ENCODE measurements around the gene FOXD4. TPM values are rescaled to one million over a fixed set of nuclear protein-coding genes. Genes with fewer than 3 reads are reported as not detected.
"Not testable (repeated sequence)": the region's sequence is repeated elsewhere in the genome, so short reads cannot be mapped to it uniquely, and the experiment has no call there.

The FOXD4 gene
- total and polyA plus RNA-seq, 9 donors, result 0.08 to 0.46 (median 0.22) TPM

DNA sequence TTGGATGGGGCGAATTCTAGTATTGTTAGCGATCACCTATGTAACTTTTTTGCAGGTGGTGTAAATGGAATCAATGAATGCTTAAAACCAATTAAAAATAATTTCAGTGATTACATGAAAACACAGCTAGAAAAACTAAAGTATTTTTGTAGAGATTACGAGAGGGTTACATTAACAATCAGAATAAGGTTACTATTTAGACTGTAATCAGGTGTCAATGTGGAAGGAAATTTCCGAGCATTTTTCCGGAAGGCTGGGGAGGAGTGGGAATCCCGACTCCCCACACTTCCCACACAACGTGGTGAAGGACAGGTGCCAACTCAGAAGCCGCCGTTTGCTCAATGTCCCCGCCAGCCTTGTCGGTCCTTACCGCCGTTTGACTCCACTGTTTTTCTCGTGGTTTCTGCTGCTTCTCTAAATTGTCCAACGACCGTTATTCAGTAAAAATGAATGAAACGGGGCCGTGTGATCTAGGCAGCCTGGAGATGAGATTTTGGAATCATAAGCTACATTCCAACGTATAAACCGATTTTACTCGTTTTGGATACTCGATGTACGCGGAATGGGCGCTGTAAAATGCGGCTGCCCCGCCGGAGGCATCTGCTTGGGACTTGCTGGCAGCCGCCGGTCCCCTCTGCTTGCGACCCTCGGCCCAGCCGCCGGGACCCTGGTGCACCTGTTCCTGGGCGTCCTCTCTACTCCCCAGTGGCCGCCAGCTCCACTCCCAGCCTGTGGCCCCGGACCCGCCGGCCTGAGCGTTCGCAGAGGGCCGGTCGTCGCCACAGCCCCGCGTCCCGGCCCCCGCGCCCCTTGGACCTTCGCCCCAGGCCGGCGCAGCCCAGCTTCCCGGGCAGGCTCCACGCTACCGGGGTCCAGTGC is 5.4 kb downstream of the FOXD4 start:
- H3K4me1 ChIP-seq (ENCODE audit: insufficient read depth); intact Hi-C loops (cut with DNase I); DNase-seq; H3K27ac ChIP-seq; H3K27me3 ChIP-seq; H3K4me3 ChIP-seq; H3K36me3 ChIP-seq; H3K9me3 ChIP-seq: not testable (repeated sequence)
- WGBS, 3 donors, result 9 to 24% (median 17%) methylated on average over 18 to 52 of the region's 55 CpGs

DNA sequence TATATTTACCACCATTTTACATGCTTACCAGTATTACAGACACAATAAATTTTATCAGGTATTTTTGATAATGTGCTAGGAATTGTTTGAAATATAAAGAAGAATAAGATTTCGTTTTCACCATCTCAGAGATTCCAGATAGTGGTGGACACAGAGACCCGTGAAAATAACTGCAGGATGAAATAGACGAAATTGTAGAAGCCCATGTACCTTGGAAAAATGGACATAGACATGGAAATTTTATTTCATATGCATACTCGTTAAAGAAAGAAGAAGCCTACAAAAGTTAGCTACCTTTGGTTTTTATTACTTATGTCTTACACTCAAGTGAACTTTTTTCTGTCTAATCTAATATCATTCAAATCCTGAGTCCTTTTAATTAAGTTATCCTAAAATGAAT is 7.5 kb downstream of the FOXD4 start:
- 15 to 39% (median 28%) methylated on average over 4 of the region's 4 CpGs for WGBS, 3 donors
- intact Hi-C loops (cut with DNase I); H3K27ac ChIP-seq; H3K4me1 ChIP-seq (ENCODE audit: insufficient read depth); H3K9me3 ChIP-seq; DNase-seq; H3K36me3 ChIP-seq; H3K4me3 ChIP-seq; H3K27me3 ChIP-seq: not testable (repeated sequence)

DNA sequence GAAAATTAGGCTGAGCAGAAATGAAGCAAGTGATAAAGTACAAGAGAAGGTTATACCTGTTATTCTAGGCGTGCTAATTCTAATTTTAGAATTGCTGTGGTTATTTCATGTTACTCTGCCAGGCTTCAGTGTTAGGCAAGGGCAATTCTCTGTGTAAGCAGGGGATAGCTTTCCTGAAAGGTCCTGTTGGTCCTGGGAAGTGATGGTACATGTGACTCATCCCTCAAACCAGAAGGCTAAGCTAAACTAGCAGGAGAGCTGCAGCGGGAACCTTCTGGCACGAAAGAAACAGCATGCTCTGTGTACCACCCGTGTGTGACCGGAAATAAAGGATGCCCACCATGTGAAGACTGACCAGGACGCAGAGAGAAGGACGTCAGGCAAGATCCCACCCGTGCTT is 8.7 kb downstream of the FOXD4 start:
- DNase-seq; H3K27me3 ChIP-seq; H3K4me3 ChIP-seq; H3K36me3 ChIP-seq; intact Hi-C loops (cut with DNase I); H3K27ac ChIP-seq; H3K4me1 ChIP-seq (ENCODE audit: insufficient read depth); H3K9me3 ChIP-seq: not testable (repeated sequence)
- 28 to 65% (median 29%) methylated on average over 6 to 8 of the region's 8 CpGs for WGBS, 3 donors

DNA sequence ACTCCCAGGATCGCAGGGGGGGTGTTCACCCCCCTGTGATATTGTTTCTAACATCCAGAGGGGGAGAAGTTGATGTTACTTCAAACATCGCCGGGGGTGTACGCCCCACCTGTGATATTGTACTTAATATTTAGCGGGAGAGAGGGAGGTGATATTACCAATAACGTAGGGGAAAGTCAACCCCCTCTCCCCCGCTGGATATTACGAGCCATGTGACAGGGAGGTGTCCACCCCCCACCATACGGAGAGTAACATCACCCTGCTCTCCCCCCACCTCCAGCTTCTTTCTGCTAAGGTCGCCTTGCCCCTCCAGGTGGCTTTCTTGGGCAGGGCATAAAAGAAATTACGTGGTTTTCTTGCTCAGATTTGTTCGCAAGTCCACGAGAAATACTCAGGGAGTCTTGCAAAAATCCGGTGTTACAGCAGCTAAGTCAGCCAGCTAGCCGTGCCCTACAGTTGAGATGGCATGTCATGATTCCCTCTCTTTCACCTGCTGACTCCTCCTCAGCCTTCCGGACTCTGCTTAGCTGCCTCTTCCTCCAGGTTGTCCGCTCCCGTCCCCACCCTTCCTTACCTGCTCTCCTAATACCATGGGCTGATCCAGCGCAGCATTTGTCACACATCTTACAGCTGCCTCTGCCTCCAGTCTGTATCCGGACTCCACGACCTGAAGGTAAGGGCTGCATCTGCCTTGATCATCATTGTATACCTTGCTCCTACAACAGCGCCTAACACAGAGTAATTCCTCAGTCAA is 9.3 kb downstream of the FOXD4 start:
- 20 to 41% (median 26%) methylated on average over 20 to 22 of the region's 22 CpGs for WGBS, 3 donors
- H3K4me1 ChIP-seq (ENCODE audit: insufficient read depth); H3K36me3 ChIP-seq; H3K9me3 ChIP-seq; H3K27ac ChIP-seq; H3K27me3 ChIP-seq; DNase-seq; H3K4me3 ChIP-seq; intact Hi-C loops (cut with DNase I): not testable (repeated sequence)

DNA sequence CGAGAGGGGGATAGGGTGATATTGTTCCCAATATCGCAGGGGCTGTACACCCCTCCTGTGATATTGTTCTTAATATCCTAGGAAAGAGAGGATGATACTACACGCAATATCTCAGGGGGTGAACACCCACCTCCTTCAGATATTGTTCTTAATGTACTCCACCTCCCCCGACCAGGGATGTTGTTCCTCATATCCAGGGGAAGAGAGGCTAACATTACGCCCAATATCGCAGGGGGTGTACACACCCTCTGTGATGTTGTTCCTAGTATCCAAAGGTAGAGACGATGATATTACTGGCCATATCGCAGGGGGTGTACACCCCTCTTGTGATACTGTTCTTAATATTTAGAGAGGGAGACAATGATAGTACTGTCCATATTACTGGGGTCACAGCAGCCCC is 12.2 kb downstream of the FOXD4 start:
- H3K27ac ChIP-seq; DNase-seq; intact Hi-C loops (cut with DNase I); H3K4me1 ChIP-seq (ENCODE audit: insufficient read depth); H3K4me3 ChIP-seq; H3K9me3 ChIP-seq; H3K36me3 ChIP-seq; H3K27me3 ChIP-seq: not testable (repeated sequence)
- 82 to 89% (median 88%) methylated on average over 7 to 8 of the region's 8 CpGs for WGBS, 3 donors

DNA sequence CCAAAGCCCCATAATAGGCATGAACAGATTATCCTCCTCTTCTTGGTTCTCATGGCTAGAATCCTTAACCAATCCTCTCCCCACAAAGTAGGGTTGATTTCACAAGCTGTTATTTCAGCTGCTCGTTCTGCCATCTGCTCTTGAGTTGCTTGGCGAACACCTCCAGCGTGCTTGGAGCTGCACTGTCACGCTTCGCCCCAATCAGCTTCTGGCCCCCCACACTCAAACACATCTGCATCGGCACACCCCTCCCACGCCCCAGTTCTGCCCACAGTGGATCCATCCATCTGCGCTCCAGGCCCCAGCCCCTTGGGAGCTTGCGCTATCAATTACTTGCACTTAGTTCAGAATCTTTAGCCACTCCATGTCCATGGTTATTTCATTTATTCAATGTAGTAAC is 17.8 kb downstream of the FOXD4 start:
- H3K4me3 ChIP-seq; H3K9me3 ChIP-seq; H3K27me3 ChIP-seq; intact Hi-C loops (cut with DNase I); H3K27ac ChIP-seq; H3K4me1 ChIP-seq (ENCODE audit: insufficient read depth); H3K36me3 ChIP-seq; DNase-seq: not testable (repeated sequence)
- 87 to 91% (median 91%) methylated on average over 8 to 9 of the region's 9 CpGs for WGBS, 3 donors

DNA sequence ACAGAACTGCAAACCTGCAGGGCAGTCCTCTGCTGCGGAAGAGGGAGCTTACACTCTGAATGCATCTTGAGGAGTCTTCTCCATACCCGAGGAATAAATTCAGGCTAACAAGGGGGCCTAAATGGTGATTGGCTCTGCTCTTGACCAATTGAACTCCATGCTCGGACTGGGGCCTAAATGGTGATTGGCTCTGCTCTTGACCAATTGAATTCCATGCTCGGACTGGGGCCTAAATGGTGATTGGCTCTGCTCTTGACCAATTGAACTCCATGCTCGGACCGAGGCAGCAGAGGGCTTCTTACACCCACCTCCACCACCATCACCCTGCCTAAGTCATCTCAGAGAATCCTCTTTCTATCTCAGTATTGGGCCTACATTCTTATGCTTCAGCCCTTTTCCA is 18.4 kb downstream of the FOXD4 start:
- H3K9me3 ChIP-seq; H3K36me3 ChIP-seq; H3K27ac ChIP-seq; H3K4me1 ChIP-seq (ENCODE audit: insufficient read depth); intact Hi-C loops (cut with DNase I); H3K27me3 ChIP-seq; H3K4me3 ChIP-seq; DNase-seq: not testable (repeated sequence)
- 91 to 92% (median 92%) methylated on average over 5 to 6 of the region's 6 CpGs for WGBS, 3 donors

DNA sequence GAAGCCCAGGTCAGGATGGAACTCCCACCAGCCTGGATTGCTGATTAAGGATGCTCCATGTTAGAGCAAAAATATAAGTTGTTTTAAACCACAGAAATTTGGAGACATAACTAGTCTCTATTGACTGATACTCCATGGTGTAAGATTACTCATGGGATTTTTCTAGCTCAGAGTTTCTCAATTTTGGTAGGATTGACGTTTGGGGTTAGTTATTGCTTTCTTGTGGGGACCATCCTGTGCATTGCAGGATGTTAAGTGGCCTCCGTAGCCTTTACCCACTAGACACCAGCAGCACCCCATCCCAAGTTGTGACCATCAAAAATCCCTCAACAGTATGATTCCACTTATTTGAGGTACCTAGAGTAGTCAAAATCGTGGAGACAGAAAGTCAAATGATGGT is 19.4 kb downstream of the FOXD4 start:
- intact Hi-C loops (cut with DNase I), result not testable (repeated sequence)

DNA sequence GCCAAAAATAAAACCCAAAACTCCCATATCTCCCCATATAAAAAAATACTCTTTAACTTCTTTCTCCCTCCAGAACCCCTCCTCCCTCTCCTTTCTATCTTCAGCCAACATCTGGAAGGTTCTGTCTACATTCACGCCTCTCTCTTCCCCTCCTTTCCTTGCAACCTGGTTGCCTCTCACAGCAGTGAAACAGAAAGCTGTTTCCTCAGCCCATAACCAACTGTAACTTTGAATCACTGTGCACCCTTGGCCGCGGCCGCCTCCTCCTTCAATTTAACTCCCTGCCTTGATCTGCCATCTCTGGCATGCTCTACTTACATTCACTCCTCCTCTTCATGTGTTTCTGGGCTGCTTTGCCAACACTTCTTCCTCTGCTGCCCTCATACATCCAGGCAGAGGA is 23.2 kb downstream of the FOXD4 start:
- intact Hi-C loops (cut with DNase I), result not testable (repeated sequence)

More for the DNA sequence above, 19.4 kb downstream of the FOXD4 start:
- 65 to 86% (median 78%) methylated on average over 3 of the region's 3 CpGs for WGBS, 3 donors
- not testable (repeated sequence) for H3K36me3 ChIP-seq; H3K9me3 ChIP-seq; H3K4me1 ChIP-seq (ENCODE audit: insufficient read depth); H3K4me3 ChIP-seq; H3K27ac ChIP-seq; DNase-seq; H3K27me3 ChIP-seq

DNA sequence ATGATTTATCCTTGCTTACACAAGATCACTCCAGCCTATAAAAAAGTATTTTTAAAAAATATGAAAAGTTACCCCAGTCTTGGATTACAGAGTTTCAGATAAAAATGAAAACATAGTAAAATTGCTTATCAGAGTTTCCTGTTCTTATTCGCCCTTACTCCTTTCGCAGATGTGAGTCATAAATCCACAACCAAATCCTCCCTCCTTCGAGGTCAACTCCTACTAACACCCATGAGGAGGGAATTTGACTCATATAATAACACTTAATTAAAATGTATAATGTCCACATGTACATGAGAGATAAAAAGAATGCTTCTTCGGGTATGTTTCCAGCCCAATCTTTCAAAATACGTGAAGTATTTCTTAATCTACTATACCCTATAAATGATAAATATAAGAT is 23.9 kb downstream of the FOXD4 start:
- H3K4me3 ChIP-seq; H3K9me3 ChIP-seq; DNase-seq; intact Hi-C loops (cut with DNase I); H3K4me1 ChIP-seq (ENCODE audit: insufficient read depth); H3K36me3 ChIP-seq; H3K27ac ChIP-seq; H3K27me3 ChIP-seq: not testable (repeated sequence)
- WGBS, 3 donors, result 5 to 11% (median 7%) methylated on average over 3 to 5 of the region's 5 CpGs

More for the DNA sequence above, 23.2 kb downstream of the FOXD4 start:
- not testable (repeated sequence) for H3K36me3 ChIP-seq; H3K27me3 ChIP-seq; DNase-seq; H3K9me3 ChIP-seq; H3K4me3 ChIP-seq; H3K4me1 ChIP-seq (ENCODE audit: insufficient read depth); H3K27ac ChIP-seq
- WGBS, 3 donors, result 29 to 49% methylated on average over 4 of the region's 4 CpGs; no CpG with 5 or more reads in 1 of the 3 donors

DNA sequence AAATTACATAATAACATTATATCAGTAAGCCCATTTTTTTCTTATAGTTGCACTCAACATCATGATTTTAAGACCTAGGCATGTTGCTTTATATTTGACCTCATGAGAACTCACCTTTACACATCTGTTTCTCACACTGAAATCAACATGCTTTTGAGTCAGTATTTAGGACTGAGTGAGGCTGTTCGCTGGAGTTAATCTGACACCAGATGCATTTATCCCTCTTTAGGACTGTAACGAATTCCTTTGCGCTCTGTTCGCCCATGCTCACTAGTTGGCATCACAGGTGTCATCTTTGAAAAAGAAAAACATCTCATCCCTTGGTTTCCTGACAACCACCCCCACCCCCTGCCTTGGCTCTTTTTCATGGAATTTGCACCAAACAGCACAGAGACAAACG is 24.3 kb downstream of the FOXD4 start:
- H3K36me3 ChIP-seq; intact Hi-C loops (cut with DNase I); H3K9me3 ChIP-seq; H3K4me1 ChIP-seq (ENCODE audit: insufficient read depth); H3K27me3 ChIP-seq; DNase-seq; H3K27ac ChIP-seq; H3K4me3 ChIP-seq: not testable (repeated sequence)
- 13 to 19% methylated on average over 4 of the region's 5 CpGs; no CpG with 5 or more reads in 1 of the 3 donors for WGBS, 3 donors

DNA sequence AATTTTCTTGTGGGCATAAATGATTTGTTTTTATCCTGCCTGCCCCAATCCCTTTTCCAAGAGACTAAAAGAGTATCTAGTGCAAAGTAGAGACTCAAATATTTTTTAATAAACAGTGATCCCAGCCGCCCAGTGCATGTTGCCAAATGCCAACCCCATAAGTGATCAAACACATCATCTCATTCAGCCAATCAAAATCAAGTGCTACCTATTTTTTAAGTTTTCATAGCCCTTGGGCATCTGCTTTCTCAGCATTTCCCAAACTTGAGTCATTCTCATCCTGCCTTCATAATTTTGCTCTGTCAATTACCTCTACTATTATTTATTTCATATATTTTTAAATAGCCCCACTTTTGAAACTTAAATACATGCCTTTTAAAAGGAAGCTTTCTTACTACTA is 27.4 kb downstream of the FOXD4 start:
- DNase-seq; H3K27me3 ChIP-seq; H3K4me1 ChIP-seq (ENCODE audit: insufficient read depth); H3K9me3 ChIP-seq; H3K4me3 ChIP-seq; intact Hi-C loops (cut with DNase I); H3K27ac ChIP-seq; H3K36me3 ChIP-seq: not testable (repeated sequence)
- whole genome bisulfite sequencing, 3 donors, result 66 to 73% (median 70%) methylated on average over 1 of the region's 1 CpG
